OCI-M1 (cell line): ENCODE measurements around the gene ATXN10.

ENCODE experiments used
- DNase-seq: peaks from one replicate; lab custom pipeline; 2025; lab: John Stamatoyannopoulos, UW

ATXN10 gene

DNA sequence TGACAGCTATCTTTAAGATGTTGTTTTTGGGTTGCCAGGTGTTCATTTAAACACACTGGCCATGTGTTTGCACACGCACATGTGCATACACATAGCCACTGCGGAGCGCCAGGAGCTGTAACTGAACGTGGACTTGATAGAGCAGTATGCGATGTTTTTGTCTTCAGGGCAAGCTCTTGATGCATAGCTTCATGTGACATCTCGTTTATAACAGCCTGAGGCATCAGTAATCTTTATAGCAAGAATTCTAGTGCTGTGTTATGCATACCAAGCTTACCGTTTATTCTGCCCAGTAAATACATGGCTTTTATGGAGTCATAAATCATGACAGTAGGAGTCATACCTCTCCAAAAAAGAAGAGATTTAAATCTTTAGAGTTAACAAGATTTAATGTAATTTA is 87.0 kb downstream of the ATXN10 start:
- no peak for DNase-seq

DNA sequence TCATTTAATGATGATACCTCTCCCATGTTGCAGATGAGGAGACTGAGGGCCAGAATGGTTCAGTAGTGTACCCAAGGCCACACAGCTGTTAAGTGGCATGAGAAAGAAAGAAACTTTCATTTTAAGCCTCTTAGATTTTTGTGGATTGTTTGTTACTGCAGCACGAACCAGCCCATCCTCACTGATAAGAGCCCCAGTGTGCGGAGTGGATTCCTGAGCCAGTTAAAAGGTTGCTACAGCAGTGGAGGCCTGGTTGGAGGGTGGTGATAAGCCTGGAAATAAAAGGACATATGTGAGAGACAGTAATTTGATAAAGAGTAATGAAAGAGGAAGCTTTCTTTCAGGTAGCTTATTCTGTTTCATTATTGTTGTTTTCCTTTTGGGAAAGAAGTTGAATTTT is 89.0 kb downstream of the ATXN10 start:
- DNase-seq, result peak; percentile 77

DNA sequence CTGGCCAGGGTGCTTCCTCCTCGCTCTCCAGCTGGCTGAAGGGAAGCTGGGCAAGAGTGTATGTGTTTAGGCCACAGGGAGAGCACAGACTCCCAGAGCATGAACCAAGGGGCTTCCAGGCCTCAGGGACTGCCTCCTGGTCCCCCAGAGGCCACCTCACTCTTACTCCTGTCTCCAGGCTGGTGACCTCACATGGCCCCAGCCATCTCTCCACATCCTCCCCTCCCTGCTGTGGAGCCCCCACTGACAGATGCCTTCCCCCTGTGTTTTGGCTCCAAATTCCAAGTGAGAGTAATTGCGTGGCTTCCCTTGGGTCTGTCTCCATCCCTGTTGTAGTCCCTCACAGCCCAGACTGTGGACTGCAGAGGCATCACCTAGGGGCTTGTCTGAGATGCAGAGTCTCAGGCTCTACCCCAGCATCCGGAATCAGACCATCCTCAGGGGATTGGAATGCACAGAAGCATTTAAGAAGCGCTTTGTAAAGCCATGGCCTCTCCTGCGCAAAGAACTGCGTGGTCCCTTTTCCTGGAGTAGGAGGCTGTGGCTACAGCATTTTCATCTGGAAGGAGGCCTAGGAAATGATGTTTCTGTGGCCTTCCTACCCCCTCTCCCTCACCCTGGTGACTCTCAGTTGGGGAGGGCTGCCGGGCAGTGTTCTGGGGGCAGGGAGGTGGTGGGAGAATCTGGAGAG is 91.1 kb downstream of the ATXN10 start:
- no peak for DNase-seq

DNA sequence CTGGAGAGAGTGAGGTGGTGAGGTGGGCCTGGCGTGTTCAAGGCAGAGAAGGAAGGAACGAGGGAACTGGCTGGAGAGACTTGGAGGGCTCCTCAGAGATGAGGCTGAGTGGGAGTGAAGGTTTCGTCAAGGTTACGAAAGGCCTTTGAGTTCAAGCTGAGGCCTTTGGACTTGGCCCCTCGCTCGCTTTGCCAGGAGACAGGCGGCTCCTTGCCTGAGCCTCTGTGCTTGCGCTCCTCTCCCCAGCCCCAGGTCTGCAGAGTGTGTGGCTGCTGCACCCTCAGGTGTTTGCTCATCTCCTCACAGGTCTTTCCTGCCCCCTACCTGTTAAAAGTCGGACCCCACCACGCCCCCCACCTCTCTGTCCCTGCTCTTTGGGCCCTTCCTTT is 91.6 kb downstream of the ATXN10 start:
- DNase-seq, result no peak

DNA sequence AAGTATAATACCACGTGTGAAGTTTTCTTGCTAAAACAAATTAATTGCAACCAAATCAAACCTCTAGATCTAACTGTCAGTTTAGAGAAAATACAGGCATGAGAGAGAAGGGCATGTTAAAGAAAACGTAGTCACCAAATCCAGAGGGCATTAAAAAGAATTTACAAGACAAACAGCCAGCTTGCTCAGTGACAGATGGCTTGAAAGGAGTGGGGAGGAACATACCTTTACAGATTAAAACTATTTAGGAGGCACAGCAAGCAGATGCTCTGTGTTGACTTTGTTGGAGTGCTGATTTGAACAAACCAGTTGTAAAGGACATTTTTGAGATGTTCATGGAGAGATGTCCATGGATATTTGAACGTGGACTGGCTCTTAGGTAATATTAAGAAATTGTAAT is 96.9 kb downstream of the ATXN10 start:
- DNase-seq, result no peak

DNA sequence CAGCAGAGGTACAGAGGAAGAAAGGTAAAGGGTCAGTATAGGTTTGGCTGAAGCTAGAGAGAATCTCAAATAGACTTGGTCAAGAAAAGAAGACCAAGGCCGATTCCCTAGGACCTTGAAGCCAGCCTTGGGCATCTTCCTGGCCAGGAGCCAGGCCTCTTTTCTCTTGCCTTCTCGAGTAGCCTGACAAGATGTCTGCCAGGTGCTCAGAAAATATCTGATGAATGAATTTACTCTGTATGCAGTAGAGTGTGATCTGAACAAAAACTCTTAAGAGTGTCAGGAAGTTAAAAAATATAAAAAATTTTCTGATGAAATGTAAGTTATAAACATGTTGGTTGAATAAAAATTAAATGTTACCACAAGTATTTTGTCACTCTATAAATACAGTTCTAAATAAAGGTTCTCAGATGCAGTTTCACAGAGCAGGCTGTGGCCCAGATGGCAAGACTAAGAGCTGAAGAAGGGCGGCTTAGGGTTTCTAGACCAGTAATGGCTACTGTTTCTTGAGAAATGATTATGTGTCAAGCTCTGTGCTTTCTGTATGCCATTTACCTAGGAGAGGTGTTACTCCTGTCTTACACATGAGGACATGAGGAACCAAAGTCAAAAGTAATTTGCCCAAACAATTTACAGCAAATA is 98.1 kb downstream of the ATXN10 start:
- no peak for DNase-seq

DNA sequence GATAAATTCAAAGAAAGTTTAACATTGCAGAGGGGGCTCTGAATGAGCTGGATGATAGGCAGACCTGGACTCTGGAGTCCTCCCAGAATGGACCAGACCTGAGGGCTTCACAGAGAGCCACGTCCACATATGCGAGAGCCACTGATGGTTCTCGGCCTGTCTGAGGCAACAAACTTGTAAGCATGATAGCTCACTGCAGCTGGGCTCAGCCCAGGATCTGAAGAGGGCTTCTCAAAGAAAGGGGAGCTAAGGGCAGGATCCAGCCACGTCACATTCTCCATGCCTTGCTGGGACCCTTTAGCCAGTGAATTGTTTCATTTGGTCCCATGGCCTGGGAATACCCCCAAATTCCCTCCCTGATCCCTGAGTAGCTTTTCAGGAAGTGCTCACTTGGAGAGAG is 98.9 kb downstream of the ATXN10 start:
- DNase-seq, result no peak

DNA sequence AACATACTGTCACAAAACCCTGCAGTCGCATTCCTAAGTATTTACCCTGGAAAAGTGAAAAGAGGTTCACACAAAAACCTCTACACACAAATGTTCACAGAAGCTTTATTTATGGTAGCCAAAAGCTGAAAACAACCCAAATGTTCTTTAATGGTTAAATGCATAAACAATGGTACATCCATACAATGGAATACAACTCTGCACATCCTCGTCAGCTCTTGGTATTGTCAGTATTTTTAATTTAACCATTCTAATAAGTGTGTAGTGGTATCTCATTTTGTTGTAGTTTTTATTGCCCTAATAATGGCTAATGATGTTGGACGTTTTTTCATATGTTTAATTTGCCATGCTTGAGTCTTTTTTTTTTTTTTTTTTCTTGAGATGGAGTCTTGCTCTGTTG is 99.4 kb downstream of the ATXN10 start:
- no peak for DNase-seq

DNA sequence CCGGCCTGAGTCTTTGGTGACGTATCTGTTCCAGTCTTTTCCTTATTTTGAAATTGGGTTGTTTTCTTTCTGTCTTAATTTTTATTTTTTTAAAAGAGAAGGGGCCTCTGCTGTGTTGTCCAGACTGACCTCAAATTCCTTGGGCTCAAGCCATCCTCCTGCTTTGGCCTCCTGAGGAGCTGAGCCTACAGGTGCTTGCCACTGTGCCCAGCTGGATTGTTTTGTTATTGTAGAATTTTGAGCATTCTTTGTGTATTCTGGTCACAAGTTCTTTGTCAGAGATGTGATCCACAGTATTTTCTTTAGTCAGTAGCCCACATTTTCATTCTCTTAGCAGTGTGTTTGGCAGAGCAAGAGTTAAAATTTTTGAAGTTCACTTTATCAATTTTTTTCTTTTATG is 100.1 kb downstream of the ATXN10 start:
- no peak for DNase-seq

DNA sequence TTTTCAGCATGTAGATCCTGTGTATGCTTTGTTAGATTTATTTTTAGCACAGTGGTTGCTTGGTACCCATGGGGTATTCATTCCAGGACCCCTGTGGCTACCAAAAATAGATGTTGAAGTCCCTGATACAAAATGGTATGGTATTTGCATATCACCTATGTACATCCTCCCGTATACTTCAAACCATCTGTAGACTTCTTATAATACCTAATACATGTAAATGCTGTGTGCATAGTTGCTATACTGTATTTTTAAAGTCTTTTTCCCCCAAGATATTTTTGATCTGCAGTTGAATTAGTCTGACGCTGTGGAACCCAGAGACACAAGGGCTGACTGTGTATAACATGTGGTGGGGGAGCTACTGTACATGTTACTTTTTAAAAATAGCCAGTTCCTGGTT is 101.1 kb downstream of the ATXN10 start:
- DNase-seq, result no peak

DNA sequence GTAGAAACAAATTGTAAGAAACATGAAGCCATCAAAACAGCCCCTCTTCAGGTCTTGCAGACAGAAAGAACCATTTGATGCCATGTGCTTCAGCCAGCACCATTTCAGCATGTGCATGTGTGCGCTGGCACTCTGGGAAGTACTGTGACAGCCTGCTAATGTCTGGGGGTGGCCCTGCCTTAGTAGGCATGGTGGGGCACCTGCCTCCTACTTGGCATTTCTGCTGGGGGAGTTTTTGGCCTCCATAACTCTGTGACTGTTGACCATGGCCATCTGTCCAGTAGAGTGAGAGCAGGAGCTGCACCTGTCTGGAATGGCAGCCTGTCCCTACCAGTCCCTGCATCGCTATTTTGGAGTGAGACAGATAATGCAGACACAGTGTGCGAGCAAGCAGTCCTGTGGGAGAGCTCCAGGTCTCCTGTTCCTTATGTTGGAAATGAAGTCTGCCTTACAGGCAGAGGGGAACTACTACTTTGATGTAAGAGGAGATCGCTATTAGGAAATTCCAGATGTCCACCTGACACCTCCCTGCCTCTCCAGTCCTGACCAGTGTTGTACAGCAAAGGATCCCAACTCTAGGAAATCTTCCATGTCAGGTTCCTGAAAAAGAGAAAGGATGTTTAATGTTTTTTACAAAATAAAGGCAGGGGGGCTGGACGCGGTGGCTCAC is 102.5 kb downstream of the ATXN10 start:
- no peak for DNase-seq

DNA sequence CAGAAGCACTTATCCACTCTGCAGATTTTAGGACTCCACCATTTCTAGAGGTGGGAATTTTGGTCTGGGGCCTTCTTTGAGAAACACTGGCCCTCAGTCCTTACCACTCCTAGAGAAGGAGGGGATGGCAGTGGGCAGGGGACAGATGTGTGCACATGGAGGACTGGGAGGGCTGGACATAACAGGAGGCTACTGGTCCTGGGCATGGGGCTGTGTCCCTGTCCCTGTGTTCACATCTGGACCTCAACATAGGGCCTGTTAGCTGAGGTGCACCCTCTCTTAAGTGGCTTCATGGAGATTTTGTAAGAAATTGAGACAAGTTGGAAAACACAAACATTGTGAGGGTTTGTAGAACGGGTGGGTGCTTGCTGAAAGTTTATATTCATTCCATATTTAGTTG is 103.4 kb downstream of the ATXN10 start:
- DNase-seq, result no peak

DNA sequence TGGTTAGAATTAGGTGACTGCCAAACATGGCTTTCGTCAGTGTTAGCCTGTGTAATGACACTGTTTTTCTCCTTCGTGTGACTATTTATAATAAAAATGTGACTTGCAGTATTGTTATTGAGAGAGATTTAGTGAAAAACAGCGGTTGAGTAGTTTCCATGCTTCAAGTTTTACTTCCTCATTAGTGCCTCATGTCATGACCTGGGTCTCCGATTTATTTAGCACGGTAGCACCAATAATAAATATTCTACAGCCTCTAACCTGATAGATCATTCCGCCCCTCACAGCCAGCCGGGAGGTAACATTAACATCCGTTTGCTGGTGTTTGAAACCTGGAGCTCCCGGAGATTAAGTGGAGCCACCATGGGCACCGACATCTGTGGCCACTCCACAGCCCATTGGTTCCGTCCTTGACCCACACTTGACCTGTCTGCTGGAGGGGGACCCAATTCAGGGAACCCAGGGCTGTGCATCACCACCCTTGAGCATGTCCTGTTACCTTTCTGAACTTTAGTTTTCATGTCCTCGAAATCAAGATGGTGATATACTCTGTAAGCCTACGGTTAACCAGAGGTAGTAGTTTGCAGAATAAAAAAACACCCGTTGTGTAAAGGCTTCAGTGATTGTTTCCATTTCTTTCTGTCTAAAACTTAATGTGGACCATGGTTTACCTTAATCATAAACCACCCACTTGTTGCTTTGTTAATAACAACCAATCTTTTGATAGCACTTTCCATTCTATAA is 104.1 kb downstream of the ATXN10 start:
- no peak for DNase-seq

DNA sequence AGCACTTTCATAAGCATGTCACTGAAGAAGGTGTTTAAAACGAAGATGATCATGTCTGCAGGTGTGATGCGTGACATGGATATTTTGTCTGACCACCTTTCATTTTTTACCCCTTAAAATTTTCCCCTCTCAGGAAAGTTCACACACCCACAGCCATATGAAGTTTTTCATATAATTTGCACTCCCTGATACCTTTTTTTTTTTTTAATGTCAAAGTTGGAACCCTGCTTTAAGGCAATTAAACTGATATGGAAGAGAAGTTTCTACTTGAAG is 104.6 kb downstream of the ATXN10 start:
- DNase-seq, result no peak

DNA sequence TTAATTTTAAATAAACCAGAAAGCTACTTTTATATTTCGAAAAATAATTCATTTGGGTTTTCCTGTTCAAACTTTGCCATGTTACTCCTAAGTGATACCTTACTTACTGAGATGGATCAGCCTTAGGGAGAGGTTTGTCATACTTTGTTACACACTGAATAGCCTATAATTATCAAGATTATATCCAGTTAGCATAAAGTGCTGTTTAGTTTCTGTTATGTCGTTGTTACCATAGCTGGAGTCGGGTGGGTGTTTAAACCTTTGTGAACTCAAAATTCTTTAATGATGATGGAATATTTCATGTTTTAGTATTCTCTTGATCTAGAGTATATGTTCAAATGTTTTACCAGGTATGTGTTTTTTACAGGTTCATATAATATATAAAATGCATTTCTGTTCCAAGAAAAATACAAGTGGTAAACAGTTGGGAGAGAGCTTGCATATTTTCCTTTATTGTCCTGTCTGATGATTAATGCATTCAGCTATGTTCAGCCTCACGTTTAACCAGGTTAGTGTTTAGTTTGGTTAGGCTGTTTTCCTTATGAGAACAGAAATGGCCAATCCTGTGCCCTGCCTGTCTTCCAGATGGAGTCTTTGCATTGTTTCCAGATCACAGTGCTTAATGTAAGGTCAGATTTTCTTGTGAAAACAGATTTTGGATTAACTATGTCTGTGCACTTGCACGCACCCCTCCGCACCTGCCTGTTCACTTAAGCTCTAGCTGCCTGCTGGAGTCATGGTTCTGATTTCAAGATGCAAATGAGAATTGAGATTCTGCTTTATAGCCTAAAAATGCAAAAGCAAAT is 105.6 kb downstream of the ATXN10 start:
- DNase-seq, result no peak

DNA sequence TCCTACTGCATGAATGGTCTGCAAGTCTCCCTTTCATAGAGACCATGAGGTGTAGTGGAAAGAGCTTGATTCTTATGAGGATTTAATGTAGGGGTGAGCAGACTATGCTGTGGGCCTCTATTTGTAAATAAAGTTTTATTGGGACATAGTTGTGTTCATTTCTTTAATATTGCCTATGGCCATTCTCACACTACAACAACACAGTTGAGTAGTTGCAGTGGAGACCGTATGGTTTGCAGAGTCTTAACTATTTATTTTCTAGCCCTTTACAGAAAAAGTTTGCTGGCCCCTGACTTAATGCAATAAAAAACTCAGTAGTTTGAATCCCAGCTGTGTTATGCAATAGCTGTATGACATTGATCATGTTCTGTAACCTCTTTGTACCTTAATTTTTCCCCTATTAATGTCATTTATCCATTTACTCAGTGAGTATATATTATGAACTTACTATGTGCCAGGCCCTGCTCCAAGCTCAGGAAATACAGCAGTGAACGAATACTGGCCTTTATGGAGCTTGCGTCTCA is 106.3 kb downstream of the ATXN10 start:
- DNase-seq, result no peak

DNA sequence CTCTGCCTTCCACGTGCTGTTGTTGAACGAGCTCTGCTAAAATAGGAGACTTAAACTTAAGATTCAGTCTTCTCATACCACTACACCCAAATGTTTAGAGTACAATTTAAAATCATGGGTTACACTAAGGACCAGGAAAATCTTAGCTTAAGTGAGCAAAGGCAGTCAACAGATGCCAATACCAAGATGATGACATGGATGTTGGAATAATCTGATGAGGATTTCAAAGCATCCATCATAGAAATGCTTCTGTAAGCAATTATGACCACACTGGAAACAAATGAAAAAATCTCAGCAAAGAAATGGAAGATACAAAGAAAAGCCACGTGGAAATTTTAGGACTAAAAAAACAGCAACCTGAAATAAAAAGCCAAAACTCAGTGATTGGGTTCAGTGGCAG is 109.8 kb downstream of the ATXN10 start:
- no peak for DNase-seq

DNA sequence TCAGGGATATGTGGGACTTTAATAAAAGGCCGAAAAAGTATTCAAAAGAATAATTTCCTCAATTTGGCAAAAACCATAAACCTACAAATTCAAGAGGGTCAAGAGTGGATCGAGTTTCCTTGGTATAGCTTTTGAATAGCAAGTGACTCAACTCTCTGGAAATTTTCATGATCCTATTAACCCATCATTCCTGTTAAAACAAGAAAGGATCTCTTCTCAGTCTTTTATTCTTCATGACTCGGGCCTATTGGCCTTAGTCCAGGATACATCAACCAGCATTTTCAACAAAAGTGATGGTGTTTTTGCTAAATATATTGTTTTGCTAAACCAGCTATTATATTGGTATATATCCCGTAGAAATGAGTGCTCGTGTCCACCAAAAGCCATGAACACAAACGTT is 110.3 kb downstream of the ATXN10 start:
- no peak for DNase-seq

DNA sequence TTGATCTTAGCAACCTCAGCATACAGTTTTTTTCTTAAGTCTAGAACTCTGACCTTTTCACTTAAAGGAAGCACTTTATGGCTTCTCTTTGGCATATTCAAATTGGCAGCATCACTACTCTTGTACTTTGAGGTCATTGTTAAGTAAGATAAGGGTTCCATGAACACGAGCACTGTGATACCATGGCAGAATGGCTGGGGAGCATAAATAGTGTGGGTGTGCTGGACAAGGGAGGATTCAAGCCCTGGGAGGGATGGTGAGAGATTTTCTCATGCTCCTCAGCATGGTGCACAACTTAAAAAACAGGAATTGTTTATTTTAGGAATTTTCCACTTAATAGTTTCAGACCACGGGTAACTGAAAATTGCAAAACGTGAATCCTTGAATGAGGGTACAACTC is 111.4 kb downstream of the ATXN10 start:
- no peak for DNase-seq

DNA sequence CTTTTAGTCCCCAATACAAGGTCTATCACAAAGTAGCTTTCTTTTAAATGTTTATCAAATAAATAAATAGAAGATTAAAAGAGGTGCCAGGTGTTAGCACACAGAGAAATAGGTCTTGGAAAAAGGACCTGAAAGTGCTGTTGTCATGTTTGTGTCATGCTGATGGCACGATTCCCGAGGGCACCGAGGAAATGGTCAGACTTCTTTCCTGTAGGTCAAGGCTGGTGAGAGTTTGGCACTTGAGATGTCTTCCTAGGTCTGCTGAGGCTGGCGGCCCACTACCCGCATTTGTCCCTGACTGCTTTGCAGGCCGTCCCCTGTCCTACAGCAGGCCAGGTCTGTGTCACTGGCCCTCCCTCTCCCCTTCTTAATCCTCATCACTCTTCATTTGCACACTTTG is 112.1 kb downstream of the ATXN10 start:
- no peak for DNase-seq

DNA sequence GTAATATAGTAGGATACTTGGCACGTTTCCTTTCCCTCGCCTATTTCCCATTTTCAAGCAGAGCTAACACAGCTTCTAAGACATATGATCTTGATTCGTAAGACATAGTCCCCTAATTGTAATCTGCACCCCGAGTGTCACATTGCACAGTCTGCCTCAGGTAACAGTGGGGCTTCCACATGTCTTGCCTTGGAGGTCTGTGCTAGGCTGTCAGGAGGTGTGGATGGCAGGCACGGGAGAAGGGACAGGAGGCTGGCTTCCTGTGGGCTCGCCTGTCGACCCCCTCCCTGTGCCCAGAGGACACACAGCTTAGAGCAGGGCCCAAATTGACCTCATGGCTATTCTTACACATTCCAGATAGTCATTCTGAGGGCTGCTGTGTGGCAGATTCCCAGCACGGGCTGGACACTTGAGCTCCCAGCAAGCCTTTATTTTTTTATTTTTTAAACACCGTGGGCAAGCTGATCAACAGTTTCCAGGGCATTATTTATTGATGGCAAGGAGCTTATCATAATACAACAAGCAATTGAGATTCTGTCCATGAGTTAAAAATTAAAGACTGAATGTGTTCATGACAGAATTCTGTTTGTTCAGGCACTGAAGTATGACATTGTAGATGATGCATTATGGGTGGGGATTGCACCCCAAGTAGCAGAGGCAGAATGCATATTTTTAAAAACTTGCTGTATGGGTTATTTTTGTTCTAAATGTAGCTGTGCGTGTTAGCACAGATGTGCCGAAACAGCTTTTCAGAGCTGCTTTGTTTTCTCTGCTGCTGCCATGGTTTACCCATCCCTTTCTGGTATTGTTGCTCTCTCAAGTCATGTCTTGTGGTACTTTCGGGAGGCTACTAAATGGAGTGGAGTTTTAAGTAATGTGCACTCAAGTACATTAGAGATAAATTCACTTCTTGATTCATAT is 113.0 kb downstream of the ATXN10 start:
- DNase-seq, result no peak
